Psoas muscle (tissue), 8 donors: ENCODE data around the gene UCN2. TPM values are rescaled to one million over a fixed set of nuclear protein-coding genes. Genes with fewer than 3 reads are reported as not detected.

Experiments
- ATAC-seq, 4 donors: fragments of 200-7000 bp; cut with Tn5 transposase; one replicate each; pipeline ENCODE4 v1.9.1; 2020; ENCODE audit warnings: moderate library complexity in 3 of 4, mild to moderate bottlenecking in 2 of 4
- DNase-seq, 2 donors: peaks; one replicate each; pipeline ENCODE4 v3.0.0-alpha.2; 2020
- H3K27ac ChIP-seq: fragments of 200-600 bp; one replicate; pipeline ENCODE4 v1.8.0; 2022
- H3K27me3 ChIP-seq, 3 donors: fragments of 200-600 bp in 1 of 3; one replicate each; pipeline versions ENCODE4 v1.6.1 to v1.8.0; 2013 to 2022; ENCODE audit warnings: low read length in 2 of 3, mild to moderate bottlenecking in 2 of 3, moderate library complexity in 1 of 3; ENCODE audit not compliant: insufficient read depth in 3 of 3
- H3K36me3 ChIP-seq, 2 donors: fragments of 200-600 bp in 1 of 2; one replicate each; pipeline versions ENCODE4 v1.6.1 to v1.8.0; 2013 to 2022; ENCODE audit warnings: low read depth in 1 of 2, mild to moderate bottlenecking in 1 of 2, moderate library complexity in 1 of 2; ENCODE audit not compliant: insufficient read depth in 1 of 2
- H3K4me1 ChIP-seq: fragments of 200-600 bp; one replicate; pipeline ENCODE4 v1.8.0; 2022
- H3K4me3 ChIP-seq: fragments of 200-600 bp; one replicate; pipeline ENCODE4 v1.8.0; 2022; ENCODE audit warnings: mild to moderate bottlenecking
- H3K9me3 ChIP-seq: fragments of 200-600 bp; one replicate; pipeline ENCODE4 v1.8.0; 2022
- CTCF ChIP-seq: fragments of 200-600 bp; IDR thresholded peaks from one replicate; pipeline ENCODE4 v1.8.0; 2022; ENCODE audit warnings: antibody characterized with exemption
- WGBS, 3 donors: extraction: QIAGEN DNeasy Blood & Tissue Kit; methylation state at CpG; one replicate each; pipeline versions ENCODE4 v1.1.6 to v1.1.7; 2013; 5-methylcytosine and 5-hydroxymethylcytosine counted together
- intact Hi-C, 2 donors: fragments of 100-400 bp; cut with DNase I; formaldehyde crosslinking; loops; one replicate each; pipeline versions ENCODE4 v1.11.0 to v1.14.2; 2022
- long read RNA-seq, 2 donors: library from polyadenylated mRNA; unstranded; transcript quantifications; one replicate each; pipeline ENCODE4 v2.0.0, GENCODE V29; 2021
- polyA plus RNA-seq, 3 donors: library from polyadenylated mRNA; stranded (reverse); fragments of 200-250 nt; gene quantifications; one replicate each; pipeline ENCODE4 v1.2.3, GENCODE V29; 2013
- total RNA-seq, 4 donors: library from RNA; stranded (reverse); fragmentation: NEBNext Ultra II Directional in 2 of 4; extraction: Animal tissue kit (Norgen Biotek cat#: 25700) in 2 of 4; gene quantifications; one replicate each; pipeline versions ENCODE4 v1.2.1 to v1.2.4, GENCODE V29; 2021 to 2023
- donor health status: healthy with polysubstance abuse.
- donor health status: DM: no; HTN: no; CAD: no; lungs with moderate emphysema.
- donor health status: Bipolar disorder and iron deficiency.
- donor health status: healthy.
- donor health status: DM: yes; HTN: yes; CAD: no.
- donor health status: DM: no; HTN: no; CAD: no.
- donor health status: DM: no; HTN: no; CAD: no.
- donor health status: DM: yes; HTN: yes; CAD: no.

The UCN2 gene
- under 1 TPM in 1 of 4 donors, not detected in 3; 0.32 TPM for total RNA-seq
- polyA plus RNA-seq = under 1 TPM in 2 of 3 donors, not detected in 1; 0.12 to 0.17 TPM
- long read RNA-seq, donor 1 = 0 reads
- long read RNA-seq, donor 2 = 0 reads

GRCh38 chr3:48563382-48563918, at the start of gene UCN2:
Gene UCN2 (minus strand): TSS chr3:48563781. CDS start chr3:48563124, 657 bp downstream.
- 70 to 76% (median 75%) methylated on average over 6 of the region's 6 CpGs for WGBS, 3 donors
- no peak for TF ChIP-seq CTCF
- ATAC-seq (no peak), DNase-seq (no peak)
- no peaks in the 10 kb centered on the region for H3K27me3 ChIP-seq
- no peaks in the 10 kb centered on the region for H3K9me3 ChIP-seq
- no peak within 1 kb of the TSS for H3K27ac ChIP-seq
- intact Hi-C loops = loop anchor here in 1 of 2 donors (5.0 kb wide), 1 partner anchor 89 kb away; no protein-coding TSS in a partner anchor
- no peak within 1 kb of the TSS for H3K4me3 ChIP-seq
- H3K4me1 ChIP-seq = peaks cover 23% of the 10 kb centered on the region
- H3K36me3 ChIP-seq = no peaks in the 10 kb centered on the region

- no peaks in the 10 kb centered on the region for H3K27me3 ChIP-seq
- H3K27ac ChIP-seq = no peak overlapping the region
- ATAC-seq (no peak), DNase-seq (no peak)
- H3K4me3 ChIP-seq = no peak overlapping the region
- no peak for TF ChIP-seq CTCF
- intact Hi-C loops = no loop called here
- WGBS, 3 donors = 79 to 97% (median 85%) methylated on average over 1 of the region's 1 CpG
- peaks cover 0 to 14% of the 10 kb centered on the region in 2 donors for H3K36me3 ChIP-seq
- H3K4me1 ChIP-seq = peaks cover 20% of the 10 kb centered on the region
- peaks cover 2% of the 10 kb centered on the region for H3K9me3 ChIP-seq
These were observed 48.7 kb upstream of the UCN2 start for GRCh38 chr3:48612309-48612708.

- peaks cover 6 to 43% of the 10 kb centered on the region in 2 donors for H3K36me3 ChIP-seq
- peak; percentile 93 to 97 for DNase-seq
- no peaks in the 10 kb centered on the region for H3K27me3 ChIP-seq
- H3K9me3 ChIP-seq = no peaks in the 10 kb centered on the region
- intact Hi-C loops = loop anchor here in 1 of 2 donors (2.0 kb wide), 1 partner anchor 25 kb away; the partner anchor contains the start of gene SLC26A6
- H3K27ac ChIP-seq = peak within 1 kb of the TSS; percentile 91
- ATAC-seq = peak; percentile 99 to 100 (median 100)
- peaks cover 29% of the 10 kb centered on the region for H3K4me1 ChIP-seq
- TF ChIP-seq CTCF = peak; percentile 79
- H3K4me3 ChIP-seq = peak within 1 kb of the TSS; percentile 97
- 1 to 2% (median 2%) methylated on average over 82 to 86 of the region's 86 CpGs for WGBS, 3 donors
These were observed 45.8 kb upstream of the UCN2 start, which contains the start of gene UQCRC1 for GRCh38 chr3:48609088-48610005. Gene UQCRC1 (minus strand): TSS chr3:48609646. CDS start chr3:48609620, 26 bp downstream.

GRCh38 chr3:48607519-48607918, 43.9 kb upstream of the UCN2 start:
- no peaks in the 10 kb centered on the region for H3K9me3 ChIP-seq
- 94 to 96% (median 95%) methylated on average over 5 of the region's 5 CpGs for WGBS, 3 donors
- peaks cover 29% of the 10 kb centered on the region for H3K4me1 ChIP-seq
- peak overlapping the region; percentile 91 for H3K27ac ChIP-seq
- no peaks in the 10 kb centered on the region for H3K27me3 ChIP-seq
- no peak for DNase-seq
- peak overlapping the region; percentile 97 for H3K4me3 ChIP-seq
- TF ChIP-seq CTCF = no peak
- no peak for ATAC-seq
- H3K36me3 ChIP-seq = peaks cover 18 to 62% of the 10 kb centered on the region in 2 donors
- intact Hi-C loops = no loop called here
